Glutamatergic neuron (in vitro differentiated cells): ENCODE measurements around the gene MED12L. TPM values are rescaled to one million over a fixed set of nuclear protein-coding genes. Genes with fewer than 3 reads are reported as not detected.

ENCODE experiments used
- DNase-seq: peaks from one replicate; pipeline ENCODE4 v3.0.0; 2022
- H3K27ac Mint-ChIP-seq: one replicate; pipeline ENCODE4 v1.8.0; 2020; ENCODE audit warnings: mild to moderate bottlenecking, mixed read lengths, inconsistent platforms; ENCODE audit not compliant: unreplicated experiment
- H3K27me3 Mint-ChIP-seq: one replicate; pipeline ENCODE4 v1.8.0; 2020; ENCODE audit warnings: mild to moderate bottlenecking, moderate library complexity, mixed read lengths, inconsistent platforms; ENCODE audit not compliant: unreplicated experiment
- H3K36me3 Mint-ChIP-seq: one replicate; pipeline ENCODE4 v1.8.0; 2020; ENCODE audit warnings: mild to moderate bottlenecking, mixed read lengths, inconsistent platforms; ENCODE audit not compliant: unreplicated experiment
- H3K4me1 Mint-ChIP-seq: one replicate; pipeline ENCODE4 v1.8.0; 2020; ENCODE audit warnings: mild to moderate bottlenecking, low read depth, mixed read lengths, inconsistent platforms; ENCODE audit not compliant: unreplicated experiment
- H3K4me3 Mint-ChIP-seq: one replicate; pipeline ENCODE4 v1.8.0; 2020; ENCODE audit warnings: mild to moderate bottlenecking, mixed read lengths, inconsistent platforms; ENCODE audit not compliant: unreplicated experiment
- H3K9me3 Mint-ChIP-seq: one replicate; pipeline ENCODE4 v1.8.0; 2020; ENCODE audit warnings: mild to moderate bottlenecking, moderate library complexity, mixed read lengths, inconsistent platforms; ENCODE audit not compliant: unreplicated experiment
- CTCF ChIP-seq: fragments of 200-600 bp; sonication (generic); IDR thresholded peaks from one replicate; pipeline ENCODE4 v1.5.0; 2021; ENCODE audit not compliant: partially characterized antibody, unreplicated experiment
- total RNA-seq: library from RNA; stranded (reverse); fragmentation: NEBNext Ultra II Directional; extraction: Animal tissue kit (Norgen Biotek cat#: 25700); gene quantifications from one replicate; pipeline ENCODE4 v1.2.1, GENCODE V29; 2021; ENCODE audit not compliant: unreplicated experiment

MED12L gene
- total RNA-seq, 1 donor from 2014 or later, result 7.8 TPM

- TF ChIP-seq CTCF, result no peak
- Mint-ChIP-seq H3K27me3 (peaks cover 2% of the 10 kb centered on the region), H3K4me3 (no peak overlapping the region), H3K36me3 (no peaks in the 10 kb centered on the region), H3K27ac (no peak overlapping the region), H3K4me1 (peaks cover 3% of the 10 kb centered on the region), H3K9me3 (no peaks in the 10 kb centered on the region)
- DNase-seq, result no peak
These were observed 124.2 kb downstream of the MED12L start for GRCh38 chr3:151209654-151210053.

- H3K36me3 Mint-ChIP-seq, result no peaks in the 10 kb centered on the region
These were observed 125.4 kb downstream of the MED12L start for GRCh38 chr3:151210676-151211381.

GRCh38 chr3:151213151-151213550 lies 127.7 kb downstream of the MED12L start:
- H3K4me3 Mint-ChIP-seq, result no peak overlapping the region
- no peak overlapping the region for H3K27ac Mint-ChIP-seq
- H3K9me3 Mint-ChIP-seq, result peaks cover 6% of the 10 kb centered on the region
- peaks cover 20% of the 10 kb centered on the region for H3K4me1 Mint-ChIP-seq
- peaks cover 3% of the 10 kb centered on the region for H3K27me3 Mint-ChIP-seq
- TF ChIP-seq CTCF, result no peak
- DNase-seq, result no peak
- no peaks in the 10 kb centered on the region for H3K36me3 Mint-ChIP-seq

More at GRCh38 chr3:151210676-151211381, 125.4 kb downstream of the MED12L start:
- no peak for TF ChIP-seq CTCF
- H3K27me3 Mint-ChIP-seq, result peaks cover 4% of the 10 kb centered on the region
- no peak overlapping the region for H3K27ac Mint-ChIP-seq
- H3K4me1 Mint-ChIP-seq, result peaks cover 9% of the 10 kb centered on the region
- no peak for DNase-seq
- peaks cover 4% of the 10 kb centered on the region for H3K9me3 Mint-ChIP-seq
- no peak overlapping the region for H3K4me3 Mint-ChIP-seq

- peaks cover 3% of the 10 kb centered on the region for H3K27me3 Mint-ChIP-seq
- no peak for TF ChIP-seq CTCF
- no peak overlapping the region for H3K4me3 Mint-ChIP-seq
- peaks cover 6% of the 10 kb centered on the region for H3K9me3 Mint-ChIP-seq
- no peak for DNase-seq
- H3K27ac Mint-ChIP-seq, result no peak overlapping the region
- H3K36me3 Mint-ChIP-seq, result no peaks in the 10 kb centered on the region
- H3K4me1 Mint-ChIP-seq, result peaks cover 20% of the 10 kb centered on the region
These were observed 128.4 kb downstream of the MED12L start for GRCh38 chr3:151213881-151214280.

- no peak for TF ChIP-seq CTCF
- no peaks in the 10 kb centered on the region for H3K36me3 Mint-ChIP-seq
- H3K27me3 Mint-ChIP-seq, result peaks cover 3% of the 10 kb centered on the region
- no peak for DNase-seq
- peaks cover 6% of the 10 kb centered on the region for H3K9me3 Mint-ChIP-seq
- no peak overlapping the region for H3K4me3 Mint-ChIP-seq
- peaks cover 20% of the 10 kb centered on the region for H3K4me1 Mint-ChIP-seq
- no peak overlapping the region for H3K27ac Mint-ChIP-seq
These were observed 129.0 kb downstream of the MED12L start for GRCh38 chr3:151214459-151214858.
